CD4-positive, alpha-beta T cell treated with Interleukin-4 for 1 hour (primary cell): ENCODE results near the gene RXFP2.

Experiments used
- DNase-seq, 2 donors: peaks; one replicate each; pipeline ENCODE4 v3.0.0-alpha.2; 2020 to 2022

RXFP2 gene, protein sequence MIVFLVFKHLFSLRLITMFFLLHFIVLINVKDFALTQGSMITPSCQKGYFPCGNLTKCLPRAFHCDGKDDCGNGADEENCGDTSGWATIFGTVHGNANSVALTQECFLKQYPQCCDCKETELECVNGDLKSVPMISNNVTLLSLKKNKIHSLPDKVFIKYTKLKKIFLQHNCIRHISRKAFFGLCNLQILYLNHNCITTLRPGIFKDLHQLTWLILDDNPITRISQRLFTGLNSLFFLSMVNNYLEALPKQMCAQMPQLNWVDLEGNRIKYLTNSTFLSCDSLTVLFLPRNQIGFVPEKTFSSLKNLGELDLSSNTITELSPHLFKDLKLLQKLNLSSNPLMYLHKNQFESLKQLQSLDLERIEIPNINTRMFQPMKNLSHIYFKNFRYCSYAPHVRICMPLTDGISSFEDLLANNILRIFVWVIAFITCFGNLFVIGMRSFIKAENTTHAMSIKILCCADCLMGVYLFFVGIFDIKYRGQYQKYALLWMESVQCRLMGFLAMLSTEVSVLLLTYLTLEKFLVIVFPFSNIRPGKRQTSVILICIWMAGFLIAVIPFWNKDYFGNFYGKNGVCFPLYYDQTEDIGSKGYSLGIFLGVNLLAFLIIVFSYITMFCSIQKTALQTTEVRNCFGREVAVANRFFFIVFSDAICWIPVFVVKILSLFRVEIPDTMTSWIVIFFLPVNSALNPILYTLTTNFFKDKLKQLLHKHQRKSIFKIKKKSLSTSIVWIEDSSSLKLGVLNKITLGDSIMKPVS

DNA sequence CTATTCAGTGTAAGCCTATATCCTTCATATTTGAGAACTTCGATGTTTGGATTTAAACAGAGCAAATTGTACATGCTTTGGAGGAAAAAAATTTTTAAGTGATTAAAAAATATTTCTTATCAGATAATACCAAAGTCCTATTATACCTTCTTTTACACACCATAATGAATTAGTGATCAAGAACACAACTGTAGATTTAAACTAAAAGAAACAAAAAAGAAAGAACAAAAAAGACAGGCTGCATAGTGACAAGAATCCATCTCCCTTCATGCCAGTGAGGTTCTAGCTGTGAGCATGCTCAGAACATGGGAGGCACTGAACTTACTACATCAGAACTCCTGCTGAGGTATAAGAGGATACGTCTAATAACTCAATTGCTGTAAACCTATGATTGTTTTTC, at the start of gene RXFP2:
Gene RXFP2, plus strand, starts transcription at position 301 of the 400 bp plus-strand sequence. Its CDS starts 87 bp downstream, at position 388.
- DNase-seq = no peak

DNA sequence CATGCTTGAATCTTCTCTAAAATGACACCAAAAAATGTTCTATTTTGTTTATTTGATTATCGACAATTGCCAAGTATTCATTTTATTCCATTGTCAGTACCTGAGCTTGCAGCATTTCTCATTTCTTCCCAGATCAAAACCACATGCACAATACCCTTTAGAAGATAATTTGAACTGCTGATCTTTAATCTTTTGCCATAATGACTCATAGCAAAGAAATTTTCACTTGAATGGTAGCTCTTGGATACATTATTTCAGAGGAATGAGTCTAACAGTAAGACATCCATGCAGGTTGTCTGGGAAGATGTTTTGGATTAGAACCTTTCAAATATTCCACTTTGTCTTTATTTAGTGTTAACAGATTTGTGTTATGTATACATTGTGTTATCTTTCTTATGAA, 42.0 kb upstream of the RXFP2 start:
- DNase-seq = no peak

DNA sequence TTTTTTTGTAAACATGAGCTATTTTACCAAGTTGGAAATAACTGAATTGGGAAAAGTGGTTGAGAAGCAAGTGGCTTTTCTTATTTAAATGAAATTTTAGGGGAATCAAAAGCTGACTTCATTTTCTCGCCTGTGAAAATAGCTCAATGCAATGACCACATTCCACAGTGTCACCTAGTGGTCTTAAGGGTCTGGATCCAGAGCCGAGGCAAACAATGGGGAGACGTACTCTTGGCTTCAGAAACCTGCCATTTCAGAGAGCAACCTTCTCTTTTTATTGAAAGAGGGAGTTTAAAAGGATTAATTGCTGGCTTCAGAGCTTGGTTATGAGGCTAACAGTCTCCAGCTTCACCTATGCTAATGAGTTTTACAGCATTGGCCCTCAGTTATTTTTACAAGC, 39.7 kb upstream of the RXFP2 start:
- DNase-seq = no peak

DNA sequence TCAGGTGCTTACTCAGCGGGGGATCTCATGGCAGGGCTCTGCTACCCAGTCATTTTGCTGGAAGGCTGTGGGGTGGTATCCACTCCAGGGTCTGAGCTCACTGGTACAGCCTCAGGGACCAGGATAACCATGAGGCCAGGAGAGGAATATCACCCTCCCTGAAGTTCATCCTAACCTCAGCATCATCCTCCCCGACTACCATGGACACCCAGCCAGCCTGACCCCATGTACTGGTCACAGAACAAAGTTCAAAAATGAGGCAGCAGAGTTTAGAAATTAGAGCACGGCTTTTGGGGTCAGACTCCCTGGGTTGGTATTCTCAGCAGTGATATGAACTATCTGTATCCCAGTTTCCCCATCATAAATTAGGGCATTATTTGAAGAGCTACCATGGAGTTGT, 35.5 kb upstream of the RXFP2 start:
- no peak for DNase-seq

DNA sequence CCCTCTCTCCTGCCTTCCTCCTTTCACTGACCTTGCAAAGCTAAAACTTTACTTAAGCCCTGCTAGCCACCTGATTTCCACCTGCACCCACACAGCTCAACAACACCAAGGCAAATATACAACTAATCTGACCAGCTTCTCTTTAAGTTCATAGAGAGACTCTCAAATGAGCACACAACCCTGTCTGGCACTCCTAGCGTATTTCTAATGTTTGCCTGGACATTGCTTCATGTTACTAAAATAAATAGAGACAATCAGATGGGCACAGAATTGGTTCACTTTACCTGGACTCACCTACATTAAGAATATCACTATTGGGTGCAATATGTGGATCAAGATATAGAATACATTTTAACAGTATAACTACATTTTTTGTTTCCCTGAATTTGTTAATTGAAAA, 33.2 kb upstream of the RXFP2 start:
- no peak for DNase-seq

DNA sequence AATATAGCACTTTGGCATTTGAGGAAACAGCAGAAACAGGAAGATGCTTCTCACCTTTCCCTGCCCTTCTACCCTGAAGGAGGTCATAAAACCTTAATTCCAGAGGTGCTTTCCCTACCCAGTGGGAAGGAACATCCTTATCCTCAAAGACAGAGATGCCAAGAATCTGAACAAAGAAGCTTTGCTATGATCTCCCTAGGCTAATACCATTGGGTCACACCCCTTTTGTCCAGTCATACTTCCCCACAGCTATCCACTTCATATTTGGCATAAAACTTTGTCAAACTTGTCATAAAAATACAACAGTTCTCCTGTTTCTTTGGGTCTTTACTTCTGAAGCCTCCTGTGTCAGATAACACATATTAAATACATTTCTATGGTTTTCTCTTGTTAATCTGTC, 21.7 kb upstream of the RXFP2 start:
- no peak for DNase-seq

DNA sequence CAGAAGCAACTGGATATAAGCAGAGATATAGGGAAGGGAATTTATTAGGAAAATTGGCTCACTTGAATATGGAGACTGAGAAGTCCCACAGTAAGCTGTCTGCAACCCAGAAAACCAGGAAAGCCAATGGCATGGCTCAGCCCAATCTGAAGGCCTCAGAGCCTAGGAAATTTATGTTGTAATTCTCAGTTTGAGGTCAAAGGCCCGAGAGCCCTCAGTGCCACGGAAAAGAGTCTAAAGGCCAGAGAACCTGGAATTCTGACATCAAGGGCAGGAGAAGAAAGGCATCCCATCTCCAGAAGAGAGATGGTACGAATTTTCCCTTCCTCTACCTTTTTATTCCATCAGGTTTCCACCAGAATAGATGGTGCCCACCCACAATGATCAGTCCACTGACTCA, 20.1 kb upstream of the RXFP2 start:
- no peak for DNase-seq

DNA sequence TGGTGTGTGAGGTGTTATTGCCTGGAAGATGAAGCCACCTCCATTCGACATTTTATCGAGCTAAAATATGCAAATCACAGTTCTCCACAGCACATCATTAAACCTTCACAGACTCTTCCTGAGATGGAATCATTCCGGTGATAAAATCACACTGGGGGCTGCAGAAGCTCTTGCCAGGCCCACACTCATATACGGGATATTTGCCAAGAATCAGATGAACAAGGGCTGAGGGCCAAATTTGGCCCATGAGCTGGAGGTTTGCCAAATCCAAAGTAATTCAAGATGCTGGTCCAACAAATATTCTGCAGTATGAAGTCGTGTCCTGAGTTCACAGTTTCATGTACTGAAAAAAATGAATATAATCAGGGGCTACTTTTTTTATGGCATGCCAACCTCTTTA, 16.7 kb upstream of the RXFP2 start:
- DNase-seq = no peak

DNA sequence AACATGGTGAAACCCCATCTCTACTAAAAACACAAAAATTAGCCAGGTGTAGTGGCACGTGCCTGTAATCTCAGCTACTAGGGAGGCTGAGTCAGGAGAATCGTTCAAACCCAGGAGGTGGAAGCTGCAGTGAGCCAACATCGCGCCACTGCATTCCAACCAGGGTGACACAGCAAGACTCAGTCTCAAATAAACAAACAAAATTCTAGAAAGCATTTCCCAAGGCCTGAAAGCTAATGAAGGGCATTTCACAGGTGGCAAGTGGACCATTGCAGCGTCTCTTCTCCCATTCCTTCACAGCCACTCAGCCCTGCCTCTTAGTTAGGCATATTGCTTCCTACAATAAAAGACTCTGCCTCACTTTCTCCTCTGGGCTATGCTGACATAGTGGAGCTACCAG, 13.5 kb upstream of the RXFP2 start:
- DNase-seq = no peak

DNA sequence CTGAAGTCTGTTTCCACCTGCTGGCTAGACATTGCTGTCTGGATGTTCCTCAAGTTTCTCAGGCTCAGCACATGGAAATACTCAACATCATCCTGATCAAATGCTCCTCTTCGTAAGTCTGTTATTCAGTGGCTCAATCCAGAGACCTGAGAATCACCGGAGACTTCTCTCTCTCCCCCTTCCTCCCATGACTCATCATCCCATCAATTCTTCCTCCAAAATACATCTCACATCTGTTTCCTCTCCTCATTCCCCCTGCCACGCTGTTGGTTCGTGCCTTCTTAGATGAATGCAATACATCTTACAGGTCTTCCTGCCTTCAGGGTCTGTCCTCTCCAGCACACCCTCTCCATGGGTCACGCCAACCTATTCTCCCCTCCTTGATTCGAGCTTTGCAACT, 7.4 kb upstream of the RXFP2 start:
- DNase-seq = no peak

DNA sequence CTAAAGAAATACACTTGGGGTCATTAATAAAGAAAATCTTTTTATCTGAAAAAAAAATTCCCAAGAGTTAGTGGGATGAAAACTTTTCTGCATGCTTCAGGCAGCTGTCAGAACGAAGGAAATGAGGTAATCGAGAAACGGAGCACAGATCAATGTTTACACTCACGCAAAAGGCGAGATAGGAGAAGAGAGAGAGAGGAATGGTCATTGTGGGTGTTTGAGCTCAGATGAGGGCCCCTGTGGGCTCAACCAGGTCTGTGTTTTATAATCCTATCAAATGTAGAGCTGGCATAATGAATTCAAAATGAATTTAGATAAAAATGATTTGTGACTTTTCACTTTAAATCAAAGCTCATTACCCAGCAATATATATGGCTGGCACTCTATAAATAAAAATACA, 6.3 kb upstream of the RXFP2 start:
- DNase-seq = no peak

DNA sequence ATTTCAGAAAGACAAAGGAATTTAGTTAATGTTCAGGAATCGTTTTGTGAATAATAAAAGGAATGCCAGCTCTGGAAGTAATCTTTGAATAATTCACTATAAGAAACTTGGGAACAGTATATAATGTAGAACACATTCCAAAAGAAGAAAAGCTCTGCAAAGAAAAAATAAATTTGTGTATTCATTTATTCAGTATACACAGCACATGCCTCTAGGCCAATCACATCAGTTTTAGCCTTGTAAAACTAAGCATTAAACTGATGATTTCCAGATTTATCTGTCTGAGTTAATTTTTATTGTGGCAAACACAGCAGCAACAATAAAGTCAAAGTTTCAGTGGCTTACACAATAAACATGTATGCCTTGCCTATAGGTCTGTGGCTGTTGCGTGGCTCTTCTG, 5.7 kb upstream of the RXFP2 start:
- DNase-seq = no peak

DNA sequence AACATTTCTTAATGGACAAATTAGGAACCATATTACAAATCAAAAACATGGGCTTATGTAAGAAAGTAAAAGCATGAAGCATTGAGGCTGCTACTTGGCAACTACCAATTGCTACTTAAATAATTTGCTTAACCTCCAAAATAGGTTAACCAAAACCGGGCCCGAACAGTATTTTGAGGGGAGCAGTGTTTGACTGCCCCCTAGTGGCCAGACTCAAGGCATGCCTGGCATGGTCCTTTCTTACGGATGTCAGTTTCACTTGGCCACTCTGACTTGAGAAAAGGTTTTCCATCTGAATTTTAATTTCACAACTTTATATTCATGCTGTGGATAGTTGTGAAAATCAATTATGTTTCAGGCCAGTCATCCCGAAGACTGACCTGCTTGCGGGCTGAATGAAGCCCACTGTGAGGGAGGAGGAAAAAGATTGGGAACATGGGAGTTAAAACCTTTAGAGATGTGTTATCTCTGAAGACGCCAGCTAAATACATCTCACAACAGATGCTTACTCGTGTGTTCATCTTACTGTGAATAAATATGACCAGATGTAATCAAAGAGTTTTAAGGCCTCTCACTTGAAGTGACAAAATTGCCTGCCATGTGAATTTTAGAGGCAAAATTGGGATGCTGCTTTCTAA, 2.9 kb downstream of the RXFP2 start:
- peak; percentile 56 to 67 for DNase-seq

DNA sequence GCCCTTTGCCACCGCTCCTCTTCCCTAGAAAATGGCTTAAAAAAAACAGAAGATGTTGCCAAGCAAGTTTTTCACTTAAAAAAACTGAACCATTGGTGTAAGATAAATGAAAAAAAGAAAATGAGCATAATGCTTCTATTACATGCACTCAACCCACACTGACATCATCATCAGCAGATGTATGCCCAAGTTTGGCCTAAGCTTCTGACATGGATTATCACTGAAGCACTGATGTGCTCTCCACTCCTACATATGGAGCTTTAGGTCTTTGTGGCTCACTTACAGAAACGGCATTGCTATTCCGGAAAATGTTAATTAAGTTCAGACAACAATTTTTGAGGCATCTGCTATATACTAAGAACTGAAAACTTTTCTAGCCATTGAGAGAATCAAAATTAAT, 8.0 kb downstream of the RXFP2 start:
- no peak for DNase-seq

DNA sequence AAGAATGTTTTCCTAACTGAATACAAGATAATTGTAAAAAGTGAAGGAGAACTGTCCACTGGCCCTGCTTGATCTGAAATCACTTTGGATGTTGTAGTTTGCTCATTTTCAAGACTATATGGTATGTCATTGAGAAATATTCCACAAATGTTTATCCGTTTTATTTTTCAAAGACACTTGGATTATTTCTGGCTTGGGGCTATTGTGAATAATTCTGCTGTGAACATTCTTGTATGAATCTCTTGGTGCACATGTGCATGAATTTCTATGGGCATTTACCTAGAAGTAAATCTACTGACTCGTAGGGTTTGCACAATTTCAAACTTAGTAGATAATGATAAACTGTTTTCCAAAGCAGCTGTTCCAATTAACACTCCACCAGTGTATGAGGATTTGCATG, 8.6 kb downstream of the RXFP2 start:
- DNase-seq = no peak

DNA sequence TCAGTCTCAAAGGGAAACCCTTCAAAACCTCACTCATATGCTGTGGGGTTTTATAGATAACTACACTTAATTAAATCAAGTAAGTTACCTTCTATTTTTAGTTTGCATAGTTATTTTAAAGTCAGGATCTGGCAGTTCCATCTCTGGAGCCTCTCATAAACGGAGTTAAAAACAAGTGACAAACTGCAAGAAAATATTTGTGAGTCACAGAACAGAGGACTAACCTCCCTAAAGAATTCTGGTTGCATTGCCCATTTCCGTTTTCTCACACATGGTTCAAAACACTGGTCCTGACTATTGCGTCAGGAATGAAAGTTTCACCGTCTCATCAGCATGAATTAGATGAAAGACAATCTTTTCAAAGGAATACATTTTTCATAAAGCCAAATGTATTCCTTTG, 10.6 kb downstream of the RXFP2 start:
- DNase-seq = no peak

DNA sequence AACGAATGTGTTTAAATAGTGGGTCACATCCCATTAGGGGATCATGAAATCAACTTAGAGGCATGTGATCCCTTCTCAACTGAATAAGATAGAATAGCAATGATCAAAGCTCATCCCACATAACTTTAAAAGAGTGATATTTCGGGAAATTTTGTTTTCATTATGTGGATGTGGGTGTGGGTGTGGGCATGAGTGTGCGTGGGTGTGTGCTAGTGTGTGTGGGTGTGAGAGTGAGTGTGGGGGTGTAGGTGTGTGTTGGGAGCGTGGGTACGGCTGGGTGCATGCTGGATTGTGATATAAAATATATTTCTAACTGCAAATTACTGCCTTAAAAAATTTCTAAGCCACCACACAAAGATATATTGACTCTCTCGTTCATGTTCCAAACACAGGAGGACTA, 15.9 kb downstream of the RXFP2 start:
- DNase-seq = no peak

DNA sequence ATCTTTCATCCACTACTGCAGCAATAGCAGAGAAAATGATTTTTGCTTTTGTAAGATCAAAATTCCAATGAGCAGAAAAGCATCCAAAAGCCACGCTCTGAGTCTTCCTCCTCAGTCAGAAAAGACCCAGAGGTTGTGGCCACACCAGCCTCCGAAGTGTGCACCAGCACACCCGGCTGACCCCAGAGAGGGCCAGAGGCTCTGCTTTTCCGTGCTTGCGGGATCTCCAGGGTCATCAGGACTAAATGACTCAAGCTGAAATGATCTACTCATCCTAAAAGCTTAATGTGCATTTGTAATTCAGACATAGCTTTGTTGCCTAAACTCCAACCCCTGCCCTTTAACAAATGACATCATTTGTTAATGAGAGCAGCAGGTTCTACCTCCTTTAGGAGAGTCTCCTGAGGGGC, 16.5 kb downstream of the RXFP2 start:
- DNase-seq = no peak

DNA sequence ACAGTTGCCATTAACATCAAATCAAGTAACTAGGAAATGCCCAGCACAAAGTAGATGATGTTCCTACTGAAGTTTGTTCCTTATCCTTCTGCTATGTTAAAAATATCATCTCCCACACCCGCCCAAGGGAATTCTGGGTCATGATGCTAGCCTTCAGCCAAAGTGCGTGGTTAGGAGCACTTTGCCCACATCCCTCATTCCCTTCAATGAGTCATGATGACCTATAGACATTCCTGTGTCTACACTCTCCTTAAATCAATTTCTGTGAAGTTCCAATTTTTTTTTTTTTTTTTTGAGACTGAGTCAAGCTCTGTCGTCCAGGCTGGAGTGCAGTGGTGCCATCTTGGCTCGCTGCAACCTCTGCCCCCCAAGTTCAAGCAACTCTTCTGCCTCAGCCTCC, 17.0 kb downstream of the RXFP2 start:
- no peak for DNase-seq

DNA sequence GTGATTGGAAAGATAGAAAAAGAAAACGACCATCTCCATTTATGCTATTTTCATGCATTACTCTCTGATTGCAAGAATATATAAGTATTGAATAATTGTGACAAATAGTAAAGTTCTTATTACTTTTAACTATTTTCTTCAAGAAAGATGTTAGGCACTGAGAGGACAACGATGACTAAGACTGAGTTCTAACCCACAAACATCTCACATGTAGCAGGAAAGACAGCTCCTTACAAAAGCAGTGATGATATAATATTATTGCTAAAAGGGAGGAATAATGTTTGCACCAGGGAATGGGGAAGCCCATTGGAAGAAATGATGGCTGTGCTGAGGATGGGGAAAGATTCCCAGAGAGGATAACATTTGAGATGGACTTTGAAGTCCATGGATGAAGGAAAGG, 22.6 kb downstream of the RXFP2 start:
- DNase-seq = no peak

DNA sequence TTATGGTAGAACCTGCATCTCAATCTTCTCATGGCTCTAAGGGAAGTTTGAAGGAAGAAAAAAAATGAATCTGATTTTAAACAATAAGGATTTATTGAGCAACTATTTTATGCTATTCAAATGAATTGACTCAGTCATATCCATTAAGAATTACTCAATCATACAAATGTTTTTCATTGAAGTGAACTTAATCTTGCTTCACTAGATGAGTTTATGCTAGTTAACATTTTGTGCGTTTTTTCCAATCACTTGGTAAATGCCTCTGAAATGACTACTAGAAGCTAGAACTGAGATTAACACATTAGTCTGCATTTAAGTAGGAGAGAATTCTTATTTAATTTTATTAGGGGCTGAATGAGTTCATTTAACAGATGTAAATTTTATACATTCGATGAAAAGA, 25.2 kb downstream of the RXFP2 start:
- no peak for DNase-seq

DNA sequence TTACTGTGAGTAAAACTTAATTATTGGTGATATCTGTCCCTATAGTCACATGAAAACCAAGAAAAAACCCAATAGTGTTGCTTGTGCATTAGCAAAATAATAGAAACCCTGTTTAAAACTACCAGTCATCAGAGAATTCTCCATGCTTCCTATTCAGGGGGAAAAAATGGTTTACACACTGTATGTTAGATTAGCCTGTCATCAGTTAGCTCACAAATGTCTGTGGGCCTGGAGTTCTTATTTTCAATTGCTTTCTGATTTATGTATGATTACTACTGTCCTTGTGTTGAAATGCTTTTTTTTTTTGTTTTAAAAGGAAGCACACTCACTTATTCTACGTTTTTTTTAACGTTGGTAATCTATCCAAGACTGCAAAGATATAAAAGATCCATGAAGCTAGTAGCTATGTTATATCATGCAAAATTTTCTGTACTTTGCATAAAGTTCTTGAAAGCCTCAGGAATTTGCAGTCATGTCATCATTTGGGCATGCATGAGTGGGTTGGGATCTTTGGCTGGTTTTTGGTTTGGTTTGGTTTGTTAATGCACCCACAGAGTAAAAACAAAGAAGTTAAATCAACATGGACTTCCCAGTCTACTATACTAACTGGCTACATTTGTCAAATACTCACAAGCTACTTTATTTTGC, 25.9 kb downstream of the RXFP2 start:
- no peak for DNase-seq

DNA sequence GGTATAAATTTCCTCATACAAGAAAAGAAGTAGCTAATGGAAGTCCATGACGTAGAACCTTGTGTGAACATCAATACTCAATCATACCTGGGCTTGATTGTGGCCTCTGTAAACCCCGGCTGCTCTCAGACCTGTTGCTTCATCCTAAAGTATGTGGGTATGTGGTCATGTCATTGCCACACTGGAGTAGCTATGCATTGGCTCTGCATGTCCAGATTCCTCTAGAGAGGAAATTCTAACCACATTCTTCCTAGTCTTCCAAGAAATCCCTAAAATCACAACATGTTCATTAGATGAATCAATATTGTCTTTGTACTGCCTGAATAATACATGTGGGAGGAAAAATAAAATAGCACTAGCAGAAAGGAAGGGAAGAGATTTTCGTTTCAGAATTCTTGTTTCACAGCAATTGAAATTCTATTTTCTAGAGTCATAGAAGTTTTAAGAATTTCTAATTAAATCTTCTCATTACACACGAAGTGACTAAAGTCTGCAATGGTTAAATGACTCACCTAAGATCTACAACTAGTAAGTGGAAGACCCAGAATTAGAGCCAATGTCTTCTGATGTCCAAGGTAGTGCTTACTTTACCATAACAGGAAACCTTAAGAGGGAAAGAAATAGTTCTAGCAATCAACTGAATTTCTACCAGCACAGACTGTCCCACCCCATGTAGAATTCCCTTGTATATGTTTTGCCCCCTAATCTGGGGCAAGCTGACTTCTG, 28.0 kb downstream of the RXFP2 start:
- no peak for DNase-seq
